ENCODE measurements around the gene CLDN3. TPM values are rescaled to one million over a fixed set of nuclear protein-coding genes. Genes with fewer than 3 reads are reported as not detected.

The CLDN3 gene
- total and polyA plus RNA-seq, 9 of the 15 experiments (the other 6 are each of a cell fraction or from before 2014, with no cell fraction given), result 0.29 TPM; not detected in 8

DNA sequence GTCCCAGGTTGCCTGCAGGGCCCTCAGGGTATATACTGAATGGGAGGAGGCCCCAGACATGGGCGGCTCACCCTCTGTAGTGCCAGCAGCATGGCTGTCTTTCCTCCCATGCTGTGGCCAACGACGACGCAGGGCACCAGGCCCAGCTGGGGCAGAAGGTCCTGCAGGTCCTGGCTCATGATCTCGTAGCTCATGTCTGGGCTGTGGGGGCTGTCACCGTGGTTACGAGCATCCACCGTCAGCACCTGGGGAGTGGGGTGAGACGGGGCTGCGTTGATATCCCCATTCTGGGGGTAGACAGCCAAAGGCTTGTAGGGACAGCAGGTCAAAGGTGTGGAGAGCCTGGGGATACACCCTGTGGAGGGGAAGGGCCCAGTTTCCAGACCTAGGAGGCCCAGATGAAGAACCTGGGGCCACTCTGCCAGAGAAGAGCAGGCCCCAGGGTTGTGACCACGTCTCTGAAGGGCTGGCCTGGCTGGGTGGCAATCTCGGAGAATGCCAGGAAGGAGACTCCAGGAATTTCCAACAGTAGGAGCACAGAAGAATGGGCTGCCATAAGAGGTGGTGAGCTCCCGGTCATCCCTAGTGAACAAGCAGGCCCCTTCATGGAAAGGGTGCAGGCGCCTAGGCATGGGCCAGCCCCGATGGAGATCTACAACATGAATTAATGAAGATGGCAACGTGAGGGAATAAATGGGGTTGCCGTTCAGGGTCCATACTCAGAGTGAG, 32.4 kb downstream of the CLDN3 start:
- peak overlapping the region; percentile 62 for H3K4me3 ChIP-seq
- H3K9me1 ChIP-seq (ENCODE audit: control insufficient read depth, insufficient read depth, low read length), result peaks cover 4% of the 10 kb centered on the region
- in situ Hi-C loops (cut with MboI), result loop anchor here (10.0 kb wide), 1 partner anchor 403 kb away; no protein-coding TSS in a partner anchor
- DNase-seq (ENCODE audit: extremely low read depth in 1 of 4, low spot score in 3 of 4) (peak in 1 of 4 experiments; percentile 16), FAIRE-seq (no peak), ATAC-seq (no peak)
- intact Hi-C loops (cut with micrococcal nuclease), result loop anchor here (2.0 to 10.0 kb wide), 2 partner anchors 117 to 403 kb away; no protein-coding TSS in a partner anchor
- POLR2A ChIA-PET, result interaction anchor here (1.2 to 1.7 kb wide), 4 partner anchors 9 to 215 kb away, joined by 3 to 6 read pairs (median 4); partner anchors contain the start of gene BAZ1B
- H3K4me1 ChIP-seq (replicated peaks in 1 of 2; ENCODE audit: control insufficient read depth in 2 of 2, insufficient read depth in 2 of 2, low read length in 2 of 2), result peaks cover 2 to 53% of the 10 kb centered on the region in 2 experiments; a peak in 4 of 5 replicates
- peak overlapping the region; percentile 84 to 100 for H3K9ac ChIP-seq (ENCODE audit: insufficient read depth in 1 of 2, low read depth in 2 of 2, low read length in 2 of 2)
- no peak overlapping the region for H2AFZ ChIP-seq (ENCODE audit: low read depth, low read length)
- H4K20me1 ChIP-seq (replicated peaks; ENCODE audit: control insufficient read depth, insufficient read depth, low read length), result peaks cover 21% of the 10 kb centered on the region
- H3K27me3 ChIP-seq (ENCODE audit: control insufficient read depth in 2 of 2, insufficient read depth in 2 of 2, low read length in 2 of 2), result no peaks in the 10 kb centered on the region; a peak in 1 of 5 replicates
- peak; percentile 49; the same call in 1 of the 2 replicates for TF ChIP-seq POLR2G (IDR thresholded peaks at IDR 0.05; ENCODE audit: low read depth, low read length)
- 0 out of 2 replicates have a peak, but pooled peaks have one; percentile 56 for TF ChIP-seq CBFB (CRISPR knock-in tag; IDR thresholded peaks at IDR 0.05)
- 0 out of 2 replicates have a peak, but pooled peaks have one; percentile 9 for TF ChIP-seq CREB1 (IDR thresholded peaks at IDR 0.05)
- TF ChIP-seq CREB1 (CRISPR knock-in tag; IDR thresholded peaks at IDR 0.05), result no peak
- TF ChIP-seq, protein P1, sequence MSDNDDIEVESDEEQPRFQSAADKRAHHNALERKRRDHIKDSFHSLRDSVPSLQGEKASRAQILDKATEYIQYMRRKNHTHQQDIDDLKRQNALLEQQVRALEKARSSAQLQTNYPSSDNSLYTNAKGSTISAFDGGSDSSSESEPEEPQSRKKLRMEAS (CRISPR knock-in tag; IDR thresholded peaks at IDR 0.05), result no peak
- TF ChIP-seq GTF2A2 (tag; IDR thresholded peaks at IDR 0.05), result no peak
- TF ChIP-seq ZBED1 (IDR thresholded peaks at IDR 0.05), result peak; percentile 8; the same call in 1 of the 2 replicates
- TF ChIP-seq, protein P2, sequence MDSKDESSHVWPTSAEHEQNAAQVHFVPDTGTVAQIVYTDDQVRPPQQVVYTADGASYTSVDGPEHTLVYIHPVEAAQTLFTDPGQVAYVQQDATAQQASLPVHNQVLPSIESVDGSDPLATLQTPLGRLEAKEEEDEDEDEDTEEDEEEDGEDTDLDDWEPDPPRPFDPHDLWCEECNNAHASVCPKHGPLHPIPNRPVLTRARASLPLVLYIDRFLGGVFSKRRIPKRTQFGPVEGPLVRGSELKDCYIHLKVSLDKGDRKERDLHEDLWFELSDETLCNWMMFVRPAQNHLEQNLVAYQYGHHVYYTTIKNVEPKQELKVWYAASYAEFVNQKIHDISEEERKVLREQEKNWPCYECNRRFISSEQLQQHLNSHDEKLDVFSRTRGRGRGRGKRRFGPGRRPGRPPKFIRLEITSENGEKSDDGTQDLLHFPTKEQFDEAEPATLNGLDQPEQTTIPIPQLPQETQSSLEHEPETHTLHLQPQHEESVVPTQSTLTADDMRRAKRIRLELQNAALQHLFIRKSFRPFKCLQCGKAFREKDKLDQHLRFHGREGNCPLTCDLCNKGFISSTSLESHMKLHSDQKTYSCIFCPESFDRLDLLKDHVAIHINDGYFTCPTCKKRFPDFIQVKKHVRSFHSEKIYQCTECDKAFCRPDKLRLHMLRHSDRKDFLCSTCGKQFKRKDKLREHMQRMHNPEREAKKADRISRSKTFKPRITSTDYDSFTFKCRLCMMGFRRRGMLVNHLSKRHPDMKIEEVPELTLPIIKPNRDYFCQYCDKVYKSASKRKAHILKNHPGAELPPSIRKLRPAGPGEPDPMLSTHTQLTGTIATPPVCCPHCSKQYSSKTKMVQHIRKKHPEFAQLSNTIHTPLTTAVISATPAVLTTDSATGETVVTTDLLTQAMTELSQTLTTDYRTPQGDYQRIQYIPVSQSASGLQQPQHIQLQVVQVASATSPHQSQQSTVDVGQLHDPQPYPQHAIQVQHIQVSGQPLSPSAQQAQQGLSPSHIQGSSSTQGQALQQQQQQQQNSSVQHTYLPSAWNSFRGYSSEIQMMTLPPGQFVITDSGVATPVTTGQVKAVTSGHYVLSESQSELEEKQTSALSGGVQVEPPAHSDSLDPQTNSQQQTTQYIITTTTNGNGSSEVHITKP (IDR thresholded peaks at IDR 0.05; ENCODE audit: partially characterized antibody), result no peak
- no peak for TF ChIP-seq PYGO2 (tag; IDR thresholded peaks at IDR 0.05)
- TF ChIP-seq KAT7 (CRISPR knock-in tag; IDR thresholded peaks at IDR 0.05; ENCODE audit: borderline replicate concordance), result 0 out of 2 replicates have a peak, but pooled peaks have one; percentile 19
- no peak for TF ChIP-seq GATAD2A (IDR thresholded peaks at IDR 0.05)
- TF ChIP-seq ZBTB5 (IDR thresholded peaks at IDR 0.05), result no peak
- peak overlapping the region; percentile 91; the same call in 1 of the 3 replicates for H3K27ac ChIP-seq (ENCODE audit: extremely low read depth, low read depth, low read length)
- H3K9me3 ChIP-seq (replicated peaks; ENCODE audit: control insufficient read depth, insufficient read depth, low read depth, low read length), result no peaks in the 10 kb centered on the region
- WGBS (ENCODE audit: insufficient coverage, low coverage, missing lambda C conversion rate), result 57% methylated on average over 17 of the region's 17 CpGs
- peaks cover 19% of the 10 kb centered on the region for H3K79me2 ChIP-seq (ENCODE audit: control insufficient read depth, insufficient read depth, low read length)
- H3K4me2 ChIP-seq (ENCODE audit: insufficient read depth, low read length), result peak overlapping the region; percentile 91
- no TSS peak for BruUV-seq (replicated peaks)
- peaks cover 24% of the 10 kb centered on the region for H3K36me3 ChIP-seq (ENCODE audit: control insufficient read depth, insufficient read depth, low read length)
- CTCF ChIA-PET (ENCODE audit: low intra/inter-chr PET ratio), result no interaction called here
